NT2/D1 (cell line): ENCODE results near the gene CD2BP2.

Source experiments
- YY1 ChIP-seq: IDR thresholded peaks from 2 replicates; pipeline ENCODE4 v1.6.1; 2011; ENCODE audit not compliant: insufficient read length, insufficient read depth
- ZNF274 ChIP-seq: IDR thresholded peaks from 2 replicates; pipeline ENCODE4 v1.6.1; 2011; ENCODE audit warnings: mild to moderate bottlenecking, low read depth, low read length

GRCh38 chr16:30372038-30372712, 17.1 kb upstream of the CD2BP2 start:
- no peak for TF ChIP-seq ZNF274
- TF ChIP-seq YY1 = no peak
